ENCODE measurements around the gene FLAD1. TPM values are rescaled to one million over a fixed set of nuclear protein-coding genes. Genes with fewer than 3 reads are reported as not detected.

Gene FLAD1
- polyA plus RNA-seq, 2 of the 4 experiments (the other 2 are of a cell fraction), result 34.1 to 43.5 TPM

DNA sequence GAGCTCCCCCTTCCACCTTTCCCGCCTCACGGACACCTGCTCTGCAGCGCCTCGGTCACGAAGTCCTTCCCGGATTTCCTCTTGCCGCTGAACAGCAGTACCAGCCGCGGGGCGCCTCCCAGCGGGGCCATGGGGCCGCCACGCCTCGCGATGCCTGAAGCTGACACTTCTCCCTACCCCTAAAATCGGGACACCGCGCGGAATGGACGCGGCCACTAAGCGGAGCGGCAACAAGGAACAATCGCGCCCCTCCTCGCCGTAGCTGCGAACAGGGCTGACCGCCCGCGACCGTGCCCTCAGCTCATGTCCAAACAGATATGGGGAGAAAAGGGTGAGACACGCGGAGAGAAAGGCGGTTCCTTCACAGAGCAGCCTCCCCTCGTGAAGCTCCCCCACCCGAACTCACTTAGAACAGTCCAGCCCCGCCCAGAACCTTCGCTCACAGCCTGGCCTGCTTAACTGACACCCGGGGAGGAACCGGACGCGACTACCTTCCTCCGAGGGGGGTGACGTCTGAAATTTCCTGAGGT, 46.5 kb upstream of the FLAD1 start, which contains the start of gene PMVK (continued):
- TF ChIP-seq, protein P1, sequence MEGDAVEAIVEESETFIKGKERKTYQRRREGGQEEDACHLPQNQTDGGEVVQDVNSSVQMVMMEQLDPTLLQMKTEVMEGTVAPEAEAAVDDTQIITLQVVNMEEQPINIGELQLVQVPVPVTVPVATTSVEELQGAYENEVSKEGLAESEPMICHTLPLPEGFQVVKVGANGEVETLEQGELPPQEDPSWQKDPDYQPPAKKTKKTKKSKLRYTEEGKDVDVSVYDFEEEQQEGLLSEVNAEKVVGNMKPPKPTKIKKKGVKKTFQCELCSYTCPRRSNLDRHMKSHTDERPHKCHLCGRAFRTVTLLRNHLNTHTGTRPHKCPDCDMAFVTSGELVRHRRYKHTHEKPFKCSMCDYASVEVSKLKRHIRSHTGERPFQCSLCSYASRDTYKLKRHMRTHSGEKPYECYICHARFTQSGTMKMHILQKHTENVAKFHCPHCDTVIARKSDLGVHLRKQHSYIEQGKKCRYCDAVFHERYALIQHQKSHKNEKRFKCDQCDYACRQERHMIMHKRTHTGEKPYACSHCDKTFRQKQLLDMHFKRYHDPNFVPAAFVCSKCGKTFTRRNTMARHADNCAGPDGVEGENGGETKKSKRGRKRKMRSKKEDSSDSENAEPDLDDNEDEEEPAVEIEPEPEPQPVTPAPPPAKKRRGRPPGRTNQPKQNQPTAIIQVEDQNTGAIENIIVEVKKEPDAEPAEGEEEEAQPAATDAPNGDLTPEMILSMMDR (IDR thresholded peaks at IDR 0.05), result peak; percentile 39; the same call in 2 of the 3 replicates
- no peak for TF ChIP-seq MAZ (IDR thresholded peaks at IDR 0.05; ENCODE audit: borderline replicate concordance, low read depth, low read length)
- TF ChIP-seq HDAC2 (IDR thresholded peaks at IDR 0.05), result no peak
- no peak for TF ChIP-seq SREBF2 (IDR thresholded peaks at IDR 0.05)
- peak; percentile 77; the same call in 1 of the 2 replicates for TF ChIP-seq PHF8 (IDR thresholded peaks at IDR 0.05; ENCODE audit: borderline replicate concordance, low read depth)
- no peak for TF ChIP-seq JUNB (IDR thresholded peaks at IDR 0.05)
- peak in 1 of 2 experiments; percentile 32; a peak in 3 of 5 replicates for TF ChIP-seq RAD21 (conservative IDR thresholded peaks at IDR 0.05 in 1 of 2, IDR thresholded peaks at IDR 0.05 in 1 of 2)
- no peak for TF ChIP-seq RCOR1 (IDR thresholded peaks at IDR 0.05; ENCODE audit: low read depth, low read length)
- no peak; the same call in 1 of the 2 replicates for TF ChIP-seq HOXB13 (CRISPR knock-in tag; IDR thresholded peaks at IDR 0.05; ENCODE audit: low read depth)
- TF ChIP-seq, protein P2, sequence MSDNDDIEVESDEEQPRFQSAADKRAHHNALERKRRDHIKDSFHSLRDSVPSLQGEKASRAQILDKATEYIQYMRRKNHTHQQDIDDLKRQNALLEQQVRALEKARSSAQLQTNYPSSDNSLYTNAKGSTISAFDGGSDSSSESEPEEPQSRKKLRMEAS (IDR thresholded peaks at IDR 0.05), result peak; percentile 99
- TF ChIP-seq POLR2AphosphoS2 (conservative IDR thresholded peaks at IDR 0.05; ENCODE audit: low read length), result no peak
- 0 out of 2 replicates have a peak, but pooled peaks have one; percentile 30 for TF ChIP-seq BHLHE40 (IDR thresholded peaks at IDR 0.05; ENCODE audit: low read depth, low read length)
- TF ChIP-seq TFCP2L1 (CRISPR knock-in tag; IDR thresholded peaks at IDR 0.05), result peak; percentile 69; the same call in 1 of the 2 replicates
- TF ChIP-seq ESRRA (IDR thresholded peaks at IDR 0.05; ENCODE audit: borderline replicate concordance, low read length), result no peak
- TF ChIP-seq TP53 (CRISPR knock-in tag; IDR thresholded peaks at IDR 0.05), result no peak
- TF ChIP-seq RFX5 (IDR thresholded peaks at IDR 0.05), result no peak
- peak; percentile 78 for TF ChIP-seq FOXS1 (CRISPR knock-in tag; IDR thresholded peaks at IDR 0.05)
- TF ChIP-seq, protein P3, sequence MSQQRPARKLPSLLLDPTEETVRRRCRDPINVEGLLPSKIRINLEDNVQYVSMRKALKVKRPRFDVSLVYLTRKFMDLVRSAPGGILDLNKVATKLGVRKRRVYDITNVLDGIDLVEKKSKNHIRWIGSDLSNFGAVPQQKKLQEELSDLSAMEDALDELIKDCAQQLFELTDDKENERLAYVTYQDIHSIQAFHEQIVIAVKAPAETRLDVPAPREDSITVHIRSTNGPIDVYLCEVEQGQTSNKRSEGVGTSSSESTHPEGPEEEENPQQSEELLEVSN (IDR thresholded peaks at IDR 0.05; ENCODE audit: borderline replicate concordance, low read depth), result peak; percentile 100
- no peak for TF ChIP-seq MAFK (IDR thresholded peaks at IDR 0.05; ENCODE audit: partially characterized antibody)
- 0 out of 2 replicates have a peak, but pooled peaks have one; percentile 80 for TF ChIP-seq EHF (CRISPR knock-in tag; IDR thresholded peaks at IDR 0.05)
- peak; percentile 64; the same call in 1 of the 2 replicates for TF ChIP-seq HOXA7 (CRISPR knock-in tag; IDR thresholded peaks at IDR 0.05)
- TF ChIP-seq CHD4 (IDR thresholded peaks at IDR 0.05; ENCODE audit: borderline replicate concordance), result no peak
- TF ChIP-seq, protein P4, sequence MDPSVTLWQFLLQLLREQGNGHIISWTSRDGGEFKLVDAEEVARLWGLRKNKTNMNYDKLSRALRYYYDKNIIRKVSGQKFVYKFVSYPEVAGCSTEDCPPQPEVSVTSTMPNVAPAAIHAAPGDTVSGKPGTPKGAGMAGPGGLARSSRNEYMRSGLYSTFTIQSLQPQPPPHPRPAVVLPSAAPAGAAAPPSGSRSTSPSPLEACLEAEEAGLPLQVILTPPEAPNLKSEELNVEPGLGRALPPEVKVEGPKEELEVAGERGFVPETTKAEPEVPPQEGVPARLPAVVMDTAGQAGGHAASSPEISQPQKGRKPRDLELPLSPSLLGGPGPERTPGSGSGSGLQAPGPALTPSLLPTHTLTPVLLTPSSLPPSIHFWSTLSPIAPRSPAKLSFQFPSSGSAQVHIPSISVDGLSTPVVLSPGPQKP (IDR thresholded peaks at IDR 0.05; ENCODE audit: low read depth, low read length), result no peak
- no peak; the same call in 1 of the 2 replicates for TF ChIP-seq NFE2L2 (conservative IDR thresholded peaks at IDR 0.05; ENCODE audit: low read length)
- peak; percentile 87 for TF ChIP-seq FOSB (CRISPR knock-in tag; IDR thresholded peaks at IDR 0.05)
- TF ChIP-seq NPAS2 (CRISPR knock-in tag; IDR thresholded peaks at IDR 0.05; ENCODE audit: borderline replicate concordance), result no peak
- peak; percentile 78 for TF ChIP-seq CHD2 (IDR thresholded peaks at IDR 0.05; ENCODE audit: low read length, partially characterized antibody)
- no peak for TF ChIP-seq NR3C1 (IDR thresholded peaks at IDR 0.05)
- TF ChIP-seq, protein P5, sequence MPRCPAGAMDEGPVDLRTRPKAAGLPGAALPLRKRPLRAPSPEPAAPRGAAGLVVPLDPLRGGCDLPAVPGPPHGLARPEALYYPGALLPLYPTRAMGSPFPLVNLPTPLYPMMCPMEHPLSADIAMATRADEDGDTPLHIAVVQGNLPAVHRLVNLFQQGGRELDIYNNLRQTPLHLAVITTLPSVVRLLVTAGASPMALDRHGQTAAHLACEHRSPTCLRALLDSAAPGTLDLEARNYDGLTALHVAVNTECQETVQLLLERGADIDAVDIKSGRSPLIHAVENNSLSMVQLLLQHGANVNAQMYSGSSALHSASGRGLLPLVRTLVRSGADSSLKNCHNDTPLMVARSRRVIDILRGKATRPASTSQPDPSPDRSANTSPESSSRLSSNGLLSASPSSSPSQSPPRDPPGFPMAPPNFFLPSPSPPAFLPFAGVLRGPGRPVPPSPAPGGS (IDR thresholded peaks at IDR 0.05), result no peak
- TF ChIP-seq, protein P6, sequence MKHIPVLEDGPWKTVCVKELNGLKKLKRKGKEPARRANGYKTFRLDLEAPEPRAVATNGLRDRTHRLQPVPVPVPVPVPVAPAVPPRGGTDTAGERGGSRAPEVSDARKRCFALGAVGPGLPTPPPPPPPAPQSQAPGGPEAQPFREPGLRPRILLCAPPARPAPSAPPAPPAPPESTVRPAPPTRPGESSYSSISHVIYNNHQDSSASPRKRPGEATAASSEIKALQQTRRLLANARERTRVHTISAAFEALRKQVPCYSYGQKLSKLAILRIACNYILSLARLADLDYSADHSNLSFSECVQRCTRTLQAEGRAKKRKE (CRISPR knock-in tag; IDR thresholded peaks at IDR 0.05; ENCODE audit: low read depth), result peak; percentile 91
- TF ChIP-seq, protein P7, sequence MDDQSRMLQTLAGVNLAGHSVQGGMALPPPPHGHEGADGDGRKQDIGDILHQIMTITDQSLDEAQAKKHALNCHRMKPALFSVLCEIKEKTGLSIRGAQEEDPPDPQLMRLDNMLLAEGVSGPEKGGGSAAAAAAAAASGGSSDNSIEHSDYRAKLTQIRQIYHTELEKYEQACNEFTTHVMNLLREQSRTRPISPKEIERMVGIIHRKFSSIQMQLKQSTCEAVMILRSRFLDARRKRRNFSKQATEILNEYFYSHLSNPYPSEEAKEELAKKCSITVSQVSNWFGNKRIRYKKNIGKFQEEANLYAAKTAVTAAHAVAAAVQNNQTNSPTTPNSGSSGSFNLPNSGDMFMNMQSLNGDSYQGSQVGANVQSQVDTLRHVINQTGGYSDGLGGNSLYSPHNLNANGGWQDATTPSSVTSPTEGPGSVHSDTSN (IDR thresholded peaks at IDR 0.05), result 0 out of 2 replicates have a peak, but pooled peaks have one; percentile 21
- TF ChIP-seq HOXB5 (CRISPR knock-in tag; IDR thresholded peaks at IDR 0.05), result 0 out of 2 replicates have a peak, but pooled peaks have one; percentile 14
- TF ChIP-seq ZSCAN20 (CRISPR knock-in tag; IDR thresholded peaks at IDR 0.05), result no peak
- no peak for TF ChIP-seq SMC3 (IDR thresholded peaks at IDR 0.05)
- TF ChIP-seq RNF2 (IDR thresholded peaks at IDR 0.05; ENCODE audit: borderline replicate concordance, low read depth), result no peak
- TF ChIP-seq, protein P8, sequence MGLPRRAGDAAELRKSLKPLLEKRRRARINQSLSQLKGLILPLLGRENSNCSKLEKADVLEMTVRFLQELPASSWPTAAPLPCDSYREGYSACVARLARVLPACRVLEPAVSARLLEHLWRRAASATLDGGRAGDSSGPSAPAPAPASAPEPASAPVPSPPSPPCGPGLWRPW (IDR thresholded peaks at IDR 0.05), result no peak
- TF ChIP-seq CBX8 (IDR thresholded peaks at IDR 0.05), result no peak
- TF ChIP-seq ZC3H11A (IDR thresholded peaks at IDR 0.05), result no peak
